Gastroesophageal sphincter (tissue), 4 donors: Measurements from ENCODE around the gene C5orf24. TPM values are rescaled to one million over a fixed set of nuclear protein-coding genes. Genes with fewer than 3 reads are reported as not detected.
"Not testable (repeated sequence)": the region's sequence is repeated elsewhere in the genome, so short reads cannot be mapped to it uniquely, and the experiment has no call there.

Source experiments
- ATAC-seq: fragments of 150-250 bp; one replicate; pipeline ENCODE4 v1.9.1; 2016; ENCODE audit warnings: mild to moderate bottlenecking, moderate library complexity
- H3K27ac ChIP-seq, 4 donors: fragments of 200-600 bp; sonication (generic) in 3 of 4; 1 replicate in 3 of 4; 2 replicates in 1 of 4; pipeline ENCODE4 v1.5.1; 2016 to 2019
- H3K27me3 ChIP-seq: fragments of 200-600 bp; sonication (generic); one replicate; pipeline ENCODE4 v1.5.1; 2019
- H3K36me3 ChIP-seq, 2 donors: fragments of 200-600 bp; sonication (generic); one replicate each; pipeline ENCODE4 v1.5.1; 2019; ENCODE audit warnings: control low read depth in 1 of 2
- H3K4me1 ChIP-seq, 3 donors: fragments of 200-600 bp; sonication (generic); 1 replicate in 2 of 3; 2 replicates in 1 of 3; pipeline ENCODE4 v1.5.1; 2016 to 2019; ENCODE audit warnings: control low read depth in 2 of 3
- H3K4me3 ChIP-seq, 2 donors: fragments of 200-600 bp; sonication (generic); one replicate each; pipeline ENCODE4 v1.5.1; 2019; ENCODE audit warnings: mild to moderate bottlenecking in 1 of 2, moderate library complexity in 1 of 2
- H3K9me3 ChIP-seq, 3 donors: fragments of 200-600 bp; sonication (generic); one replicate each; pipeline ENCODE4 v1.5.1; 2017 to 2019; ENCODE audit warnings: control low read depth in 2 of 3
- EP300 ChIP-seq: sonication (generic); formaldehyde crosslinking; IDR thresholded peaks from one replicate; pipeline ENCODE4 v1.6.1; 2017; ENCODE audit warnings: antibody characterized with exemption, mild to moderate bottlenecking
- POLR2A ChIP-seq, 2 donors: fragments of 450-650 bp; IDR thresholded peaks; one replicate each; pipeline ENCODE4 v1.6.1; 2017; ENCODE audit warnings: antibody characterized with exemption in 2 of 2, mild to moderate bottlenecking in 2 of 2, moderate library complexity in 1 of 2
- POLR2AphosphoS5 ChIP-seq: sonication (generic); formaldehyde crosslinking; IDR thresholded peaks from one replicate; pipeline ENCODE4 v1.6.1; 2017; ENCODE audit warnings: antibody characterized with exemption
- WGBS, 2 donors: methylation state at CpG; one replicate each; pipeline ENCODE4 v1.1.5; 2018; ENCODE audit warnings: low coverage in 1 of 2; 5-methylcytosine and 5-hydroxymethylcytosine counted together
- total RNA-seq, 4 donors: library from RNA; depleted of rRNA; stranded (reverse); fragments of >200 nt; gene quantifications; one replicate each; pipeline ENCODE4 v1.1.0, GENCODE V29; 2016
- TF ChIP-seq, protein P1 (sequence below), 4 experiments: fragments of 200-600 bp in 2 of 4; fragments of 450-650 bp in 2 of 4; sonication (generic) in 1 of 4; IDR thresholded peaks; one replicate each; pipeline ENCODE4 v1.5.1; 2017 to 2019; ENCODE audit warnings: antibody characterized with exemption in 4 of 4, mild to moderate bottlenecking in 2 of 4, moderate library complexity in 2 of 4

Gene C5orf24
- total RNA-seq, 4 donors from 2014 or later, result 47.3 to 92.3 (median 70.7) TPM

- peaks cover 0 to 66% of the 10 kb centered on the region in 2 donors for H3K36me3 ChIP-seq
- ATAC-seq, result no peak
These were observed 8.1 kb upstream of the C5orf24 start for GRCh38 chr5:134837530-134838181.

GRCh38 chr5:134838361-134838760, 7.4 kb upstream of the C5orf24 start:
- not testable (repeated sequence) for H3K27ac ChIP-seq, H3K9me3 ChIP-seq, ATAC-seq, H3K27me3 ChIP-seq, H3K4me3 ChIP-seq
- 84% methylated on average over 9 of the region's 9 CpGs; no CpG with 5 or more reads in 1 of the 2 donors for WGBS, 2 donors
- Histone ChIP-seq H3K36me3 (peaks cover 0 to 66% of the 10 kb centered on the region in 2 donors), H3K4me1 (peaks cover 0 to 17% (median 0%) of the 10 kb centered on the region in 3 donors)

More at GRCh38 chr5:134837530-134838181, 8.1 kb upstream of the C5orf24 start:
- WGBS, 2 donors, result 79 to 96% methylated on average over 3 of the region's 3 CpGs
- no peaks in the 10 kb centered on the region for H3K27me3 ChIP-seq
- H3K4me3 ChIP-seq, result no peak overlapping the region
- TF ChIP-seq EP300, result no peak
- TF ChIP-seq, protein P1, sequence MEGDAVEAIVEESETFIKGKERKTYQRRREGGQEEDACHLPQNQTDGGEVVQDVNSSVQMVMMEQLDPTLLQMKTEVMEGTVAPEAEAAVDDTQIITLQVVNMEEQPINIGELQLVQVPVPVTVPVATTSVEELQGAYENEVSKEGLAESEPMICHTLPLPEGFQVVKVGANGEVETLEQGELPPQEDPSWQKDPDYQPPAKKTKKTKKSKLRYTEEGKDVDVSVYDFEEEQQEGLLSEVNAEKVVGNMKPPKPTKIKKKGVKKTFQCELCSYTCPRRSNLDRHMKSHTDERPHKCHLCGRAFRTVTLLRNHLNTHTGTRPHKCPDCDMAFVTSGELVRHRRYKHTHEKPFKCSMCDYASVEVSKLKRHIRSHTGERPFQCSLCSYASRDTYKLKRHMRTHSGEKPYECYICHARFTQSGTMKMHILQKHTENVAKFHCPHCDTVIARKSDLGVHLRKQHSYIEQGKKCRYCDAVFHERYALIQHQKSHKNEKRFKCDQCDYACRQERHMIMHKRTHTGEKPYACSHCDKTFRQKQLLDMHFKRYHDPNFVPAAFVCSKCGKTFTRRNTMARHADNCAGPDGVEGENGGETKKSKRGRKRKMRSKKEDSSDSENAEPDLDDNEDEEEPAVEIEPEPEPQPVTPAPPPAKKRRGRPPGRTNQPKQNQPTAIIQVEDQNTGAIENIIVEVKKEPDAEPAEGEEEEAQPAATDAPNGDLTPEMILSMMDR (IDR thresholded peaks at IDR 0.05), result no peak
- no peak for TF ChIP-seq POLR2A (IDR thresholded peaks at IDR 0.05)
- TF ChIP-seq POLR2AphosphoS5, result no peak
- H3K4me1 ChIP-seq, result peaks cover 0 to 20% (median 0%) of the 10 kb centered on the region in 3 donors
- no peaks in the 10 kb centered on the region for H3K9me3 ChIP-seq
- H3K27ac ChIP-seq, result no peak overlapping the region

- 90 to 100% methylated on average over 3 of the region's 3 CpGs for WGBS, 2 donors
- H3K4me3 ChIP-seq, result no peak overlapping the region
- H3K27ac ChIP-seq, result no peak overlapping the region
- H3K36me3 ChIP-seq, result peaks cover 0 to 53% of the 10 kb centered on the region in 2 donors
- no peak for ATAC-seq
- H3K27me3 ChIP-seq, result no peaks in the 10 kb centered on the region
- H3K9me3 ChIP-seq, result no peaks in the 10 kb centered on the region
- TF ChIP-seq POLR2AphosphoS5, result no peak
- H3K4me1 ChIP-seq, result peaks cover 0 to 9% (median 0%) of the 10 kb centered on the region in 3 donors
These were observed 5.0 kb upstream of the C5orf24 start for GRCh38 chr5:134840811-134841210.

DNA sequence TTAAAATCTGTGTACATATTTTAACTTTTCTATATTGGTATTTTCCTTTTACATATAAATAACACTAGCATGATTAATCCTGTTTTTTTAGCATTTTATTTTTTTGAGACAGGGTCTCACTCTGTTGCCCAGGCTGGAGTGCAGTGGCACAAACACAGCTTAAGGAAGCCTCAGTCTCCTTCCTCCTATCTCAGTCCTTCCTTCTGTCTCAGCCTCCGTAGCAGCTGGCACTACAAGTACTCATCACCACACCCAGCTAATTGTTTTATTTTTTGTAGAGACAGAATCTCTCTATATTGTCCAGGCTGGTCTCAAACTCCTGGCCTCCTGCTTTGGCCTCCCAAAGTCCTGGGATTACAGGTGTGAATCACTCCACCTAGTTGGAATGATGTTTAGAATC, 1.5 kb upstream of the C5orf24 start:
- Histone ChIP-seq H3K9me3 (no peaks in the 10 kb centered on the region), H3K27me3 (no peaks in the 10 kb centered on the region), H3K4me1 (peaks cover 4 to 37% (median 17%) of the 10 kb centered on the region in 3 donors), H3K27ac (no peak overlapping the region), H3K4me3 (no peak overlapping the region), H3K36me3 (peaks cover 0 to 31% of the 10 kb centered on the region in 2 donors)
- ATAC-seq, result no peak
- WGBS, 2 donors, result 90 to 91% methylated on average over 1 of the region's 1 CpG
- no peak for TF ChIP-seq POLR2AphosphoS5
- TF ChIP-seq, protein P1 (IDR thresholded peaks at IDR 0.05), result no peak
- TF ChIP-seq POLR2A (IDR thresholded peaks at IDR 0.05), result no peak
- TF ChIP-seq EP300, result no peak

DNA sequence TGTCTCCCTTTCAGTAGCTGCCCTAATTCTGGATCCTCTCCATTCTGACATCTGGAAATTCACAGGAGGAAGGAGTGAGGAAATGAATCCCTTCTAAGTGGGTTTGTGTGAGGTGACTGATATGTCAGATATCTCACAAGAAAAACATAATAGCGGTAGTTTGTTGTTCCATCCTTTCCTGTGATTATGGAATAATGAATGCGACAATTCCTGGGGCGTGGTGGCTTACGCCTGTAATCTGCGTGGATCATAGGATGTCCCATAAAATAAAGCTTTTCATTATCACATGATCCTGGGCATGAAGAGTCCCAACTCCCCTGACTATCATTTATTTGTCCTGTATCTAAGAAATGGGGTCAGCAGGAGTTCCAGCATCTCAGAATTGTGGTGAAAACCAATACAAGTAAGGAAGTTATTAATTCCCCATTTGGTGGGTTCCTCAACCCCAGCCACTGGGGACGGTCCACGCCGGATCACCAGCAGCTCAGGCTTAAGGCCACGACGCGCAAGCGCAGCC, 375 bp upstream of the C5orf24 start:
- TF ChIP-seq, protein P1 (IDR thresholded peaks at IDR 0.05), result no peak
- no peak for TF ChIP-seq POLR2AphosphoS5
- no peak for TF ChIP-seq EP300
- TF ChIP-seq POLR2A (IDR thresholded peaks at IDR 0.05), result no peak
- WGBS, 2 donors, result 8 to 23% methylated on average over 5 to 12 of the region's 12 CpGs
- H3K4me3 ChIP-seq, result peak overlapping the region in 1 of 2 donors; percentile 94
- no peak for ATAC-seq
- no peaks in the 10 kb centered on the region for H3K9me3 ChIP-seq
- peaks cover 4 to 48% (median 19%) of the 10 kb centered on the region in 3 donors for H3K4me1 ChIP-seq
- H3K27ac ChIP-seq, result peak overlapping the region; percentile 75 to 99 (median 98)
- no peaks in the 10 kb centered on the region for H3K27me3 ChIP-seq
- H3K36me3 ChIP-seq, result peaks cover 0 to 22% of the 10 kb centered on the region in 2 donors

DNA sequence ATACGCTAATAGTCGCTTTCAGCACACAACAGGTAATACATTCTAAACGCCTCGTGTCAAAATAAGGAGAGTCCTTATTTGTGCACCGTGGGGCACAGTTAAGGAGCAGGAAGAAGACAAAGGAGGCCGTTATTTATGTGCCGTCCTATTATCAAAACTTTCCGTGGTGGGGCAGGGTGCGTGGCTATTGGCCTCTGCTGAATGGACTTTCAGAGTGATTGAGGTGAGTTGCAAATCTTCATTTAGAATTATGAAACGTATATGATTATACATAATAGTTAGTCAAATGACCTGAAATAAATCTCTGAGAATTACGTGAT, 833 bp downstream of the C5orf24 start:
- WGBS, 2 donors, result 0% methylated on average over 5 to 9 of the region's 11 CpGs
- Histone ChIP-seq H3K36me3 (peaks cover 0 to 12% of the 10 kb centered on the region in 2 donors), H3K4me1 (peaks cover 4 to 60% (median 23%) of the 10 kb centered on the region in 3 donors), H3K4me3 (peak overlapping the region; percentile 92 to 94), H3K27ac (peak overlapping the region; percentile 96 to 99 (median 98)), H3K9me3 (no peaks in the 10 kb centered on the region), H3K27me3 (no peaks in the 10 kb centered on the region)
- no peak for ATAC-seq
- no peak for TF ChIP-seq POLR2AphosphoS5
- TF ChIP-seq POLR2A (IDR thresholded peaks at IDR 0.05), result no peak
- TF ChIP-seq EP300, result no peak
- TF ChIP-seq, protein P1 (IDR thresholded peaks at IDR 0.05), result no peak

GRCh38 chr5:134849434-134849933, 3.7 kb downstream of the C5orf24 start:
- H3K27ac ChIP-seq, H3K9me3 ChIP-seq, H3K4me3 ChIP-seq, H3K27me3 ChIP-seq, ATAC-seq: not testable (repeated sequence)
- Histone ChIP-seq H3K36me3 (peaks cover 0 to 31% of the 10 kb centered on the region in 2 donors), H3K4me1 (peaks cover 4 to 79% (median 23%) of the 10 kb centered on the region in 3 donors)
- WGBS, 2 donors, result 75 to 80% methylated on average over 5 to 7 of the region's 7 CpGs
